ENCODE measurements around the gene CD99. TPM values are rescaled to one million over a fixed set of nuclear protein-coding genes. Genes with fewer than 3 reads are reported as not detected.

CD99 gene
- total and polyA plus RNA-seq, 8 donors = 64.5 to 432 (median 134) TPM

DNA sequence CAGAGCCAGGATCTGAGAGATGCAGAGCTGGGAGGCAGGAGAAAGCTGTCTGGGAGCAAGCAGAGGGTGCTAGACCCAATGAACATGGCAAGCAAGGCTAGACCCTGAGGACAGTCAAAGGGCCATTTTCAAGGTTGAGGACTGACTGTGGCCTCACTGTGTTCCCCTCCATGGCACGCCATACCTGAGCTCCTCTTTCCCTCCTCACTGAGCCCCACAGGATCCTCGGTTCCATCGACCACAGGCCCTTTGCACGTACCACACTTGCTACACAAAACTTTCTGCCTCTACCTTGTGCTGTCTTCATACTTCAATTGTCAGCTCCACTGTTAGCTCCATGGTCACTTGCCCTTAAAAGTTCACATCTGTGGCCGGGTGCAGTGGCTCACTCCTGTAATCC, 45.5 kb upstream of the CD99 start:
- intact Hi-C loops (cut with DNase I) = loop anchor here in 2 of 3 donors (10.0 kb wide), 2 partner anchors 159 to 179 kb away; partner anchors contain the start of gene GYG2 (in 1 of the 2)
- no peaks in the 10 kb centered on the region for H3K27me3 ChIP-seq
- DNase-seq (no peak), FAIRE-seq (no peak), ATAC-seq (no peak)
- TF ChIP-seq, protein P1, sequence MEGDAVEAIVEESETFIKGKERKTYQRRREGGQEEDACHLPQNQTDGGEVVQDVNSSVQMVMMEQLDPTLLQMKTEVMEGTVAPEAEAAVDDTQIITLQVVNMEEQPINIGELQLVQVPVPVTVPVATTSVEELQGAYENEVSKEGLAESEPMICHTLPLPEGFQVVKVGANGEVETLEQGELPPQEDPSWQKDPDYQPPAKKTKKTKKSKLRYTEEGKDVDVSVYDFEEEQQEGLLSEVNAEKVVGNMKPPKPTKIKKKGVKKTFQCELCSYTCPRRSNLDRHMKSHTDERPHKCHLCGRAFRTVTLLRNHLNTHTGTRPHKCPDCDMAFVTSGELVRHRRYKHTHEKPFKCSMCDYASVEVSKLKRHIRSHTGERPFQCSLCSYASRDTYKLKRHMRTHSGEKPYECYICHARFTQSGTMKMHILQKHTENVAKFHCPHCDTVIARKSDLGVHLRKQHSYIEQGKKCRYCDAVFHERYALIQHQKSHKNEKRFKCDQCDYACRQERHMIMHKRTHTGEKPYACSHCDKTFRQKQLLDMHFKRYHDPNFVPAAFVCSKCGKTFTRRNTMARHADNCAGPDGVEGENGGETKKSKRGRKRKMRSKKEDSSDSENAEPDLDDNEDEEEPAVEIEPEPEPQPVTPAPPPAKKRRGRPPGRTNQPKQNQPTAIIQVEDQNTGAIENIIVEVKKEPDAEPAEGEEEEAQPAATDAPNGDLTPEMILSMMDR (IDR thresholded peaks at IDR 0.05) = no peak
- H3K27ac ChIP-seq = no peak overlapping the region
- no peaks in the 10 kb centered on the region for H3K4me1 ChIP-seq
- 58 to 75% methylated on average over 5 of the region's 5 CpGs for WGBS, 2 donors
- no peaks in the 10 kb centered on the region for H3K9me3 ChIP-seq
- no peaks in the 10 kb centered on the region for H3K36me3 ChIP-seq
- H3K4me3 ChIP-seq = no peak overlapping the region

DNA sequence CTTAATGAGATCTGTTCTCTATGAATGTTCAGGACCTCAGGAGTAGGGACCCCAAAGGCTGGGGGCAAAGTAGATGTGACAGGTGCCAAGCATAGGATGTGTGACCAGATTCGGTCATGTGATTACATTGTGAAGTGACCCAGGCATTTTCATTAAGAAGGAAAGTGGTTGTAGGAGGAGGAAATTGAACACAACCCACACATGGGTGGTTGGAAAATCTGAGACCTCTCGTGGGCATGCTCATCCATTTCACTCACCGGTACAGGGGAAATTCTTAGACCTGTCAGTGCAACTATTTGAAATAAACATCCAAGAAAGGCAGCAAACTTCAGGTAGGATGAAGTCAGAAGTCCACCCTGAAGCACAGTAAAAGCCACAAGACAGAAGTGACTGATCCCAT, 43.5 kb upstream of the CD99 start:
- ATAC-seq = no peak
- intact Hi-C loops (cut with DNase I) = loop anchor here in 2 of 3 donors (10.0 kb wide), 2 partner anchors 157 to 177 kb away; partner anchors contain the start of gene GYG2 (in 1 of the 2)
- Histone ChIP-seq H3K9me3 (no peaks in the 10 kb centered on the region), H3K36me3 (no peaks in the 10 kb centered on the region), H3K4me1 (no peaks in the 10 kb centered on the region), H3K27me3 (no peaks in the 10 kb centered on the region), H3K27ac (no peak overlapping the region), H3K4me3 (no peak overlapping the region)
- no peak for DNase-seq
- no peak for FAIRE-seq
- TF ChIP-seq, protein P1 (IDR thresholded peaks at IDR 0.05) = no peak
- 85 to 88% methylated on average over 3 of the region's 3 CpGs for WGBS, 2 donors

DNA sequence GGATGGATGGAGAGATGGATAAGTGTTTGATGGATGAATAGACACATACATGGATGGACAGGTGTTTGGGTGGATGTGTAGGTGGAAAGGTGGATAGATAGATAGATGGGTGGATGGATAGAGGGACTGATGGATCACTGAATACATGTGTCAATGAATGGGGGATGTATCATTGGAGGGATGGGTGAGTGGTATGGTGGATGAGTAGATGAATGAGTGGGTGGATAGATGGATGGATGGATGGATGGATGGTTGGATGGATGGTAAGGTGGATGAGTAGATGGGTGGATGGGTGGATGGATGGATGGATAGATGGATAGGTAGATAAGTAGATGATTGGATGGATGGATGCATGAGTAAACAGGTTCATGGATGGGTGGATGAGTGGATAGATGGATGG, 41.1 kb upstream of the CD99 start:
- H3K27ac ChIP-seq = no peak overlapping the region
- H3K27me3 ChIP-seq = no peaks in the 10 kb centered on the region
- FAIRE-seq = no peak
- no peaks in the 10 kb centered on the region for H3K9me3 ChIP-seq
- TF ChIP-seq, protein P1 (IDR thresholded peaks at IDR 0.05) = no peak
- H3K4me1 ChIP-seq = no peaks in the 10 kb centered on the region
- ATAC-seq = no peak
- H3K4me3 ChIP-seq = no peak overlapping the region
- DNase-seq = no peak
- intact Hi-C loops (cut with DNase I) = no loop called here
- H3K36me3 ChIP-seq = no peaks in the 10 kb centered on the region

DNA sequence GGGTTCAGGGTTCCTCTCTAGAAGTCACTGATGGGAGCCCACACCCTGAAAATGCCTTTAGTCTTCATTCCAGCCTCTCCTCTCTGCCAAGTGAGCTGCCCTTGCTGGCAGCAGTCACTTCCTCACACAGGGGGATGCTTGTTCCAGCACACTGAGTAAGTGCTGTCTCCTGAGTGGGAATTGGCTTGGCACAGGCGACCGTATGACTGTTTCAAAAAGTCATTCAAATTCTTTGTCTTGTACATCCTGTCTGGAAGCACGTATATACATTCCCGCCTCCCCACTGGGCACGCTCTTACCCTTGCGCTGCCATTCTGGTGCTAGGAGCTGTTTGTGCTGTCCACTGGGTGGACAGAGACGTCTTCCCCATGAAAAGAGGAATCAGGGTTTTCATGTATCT, 40.2 kb upstream of the CD99 start:
- FAIRE-seq (no peak), ATAC-seq (no peak), DNase-seq (no peak)
- Histone ChIP-seq H3K4me3 (no peak overlapping the region), H3K27ac (no peak overlapping the region), H3K9me3 (no peaks in the 10 kb centered on the region), H3K27me3 (no peaks in the 10 kb centered on the region), H3K36me3 (no peaks in the 10 kb centered on the region), H3K4me1 (no peaks in the 10 kb centered on the region)
- WGBS, 2 donors = 79 to 88% methylated on average over 7 of the region's 7 CpGs
- TF ChIP-seq, protein P1 (IDR thresholded peaks at IDR 0.05) = no peak
- intact Hi-C loops (cut with DNase I) = no loop called here

DNA sequence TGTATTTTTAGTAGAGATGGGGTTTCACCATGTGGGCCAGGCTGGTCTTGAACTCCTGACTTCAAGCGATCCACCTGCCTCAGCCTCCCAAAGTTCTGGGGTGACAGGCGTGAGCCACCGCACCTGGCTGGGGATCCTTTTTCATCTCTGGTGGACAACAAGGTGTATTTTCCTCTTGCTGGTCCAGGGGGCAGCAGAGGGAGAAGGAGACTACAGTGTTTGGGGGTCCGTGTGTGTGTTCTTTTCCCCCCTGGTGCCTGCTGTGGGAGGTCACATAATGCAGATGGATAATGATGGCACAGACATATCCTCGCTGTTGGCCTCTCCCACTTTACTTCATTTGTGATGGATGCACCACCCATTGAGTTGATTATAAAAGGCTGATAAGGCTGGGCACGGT, 39.0 kb upstream of the CD99 start:
- Histone ChIP-seq H3K4me3 (no peak overlapping the region), H3K27me3 (no peaks in the 10 kb centered on the region), H3K36me3 (no peaks in the 10 kb centered on the region), H3K9me3 (no peaks in the 10 kb centered on the region), H3K4me1 (no peaks in the 10 kb centered on the region), H3K27ac (no peak overlapping the region)
- FAIRE-seq (no peak), DNase-seq (no peak), ATAC-seq (no peak)
- WGBS, 2 donors = 94 to 96% methylated on average over 6 of the region's 6 CpGs
- intact Hi-C loops (cut with DNase I) = no loop called here
- TF ChIP-seq, protein P1 (IDR thresholded peaks at IDR 0.05) = no peak
